Subcutaneous adipose tissue (tissue), 4 donors: ENCODE data around the gene TRMT6. TPM values are rescaled to one million over a fixed set of nuclear protein-coding genes. Genes with fewer than 3 reads are reported as not detected.

Experiments
- total RNA-seq, 4 donors: library from RNA; depleted of rRNA; stranded (reverse); fragments of >200 nt; gene quantifications; one replicate each; pipeline ENCODE4 v1.1.0, GENCODE V29; 2016
- TF ChIP-seq, protein P1 (sequence below): fragments of 450-650 bp; IDR thresholded peaks from one replicate; pipeline ENCODE4 v1.5.1; 2016; ENCODE audit warnings: low read depth, mild to moderate bottlenecking, control low read depth, antibody characterized with exemption, moderate library complexity

Gene TRMT6
- total RNA-seq, 4 donors from 2014 or later = 6.4 to 9.6 (median 8.1) TPM

- TF ChIP-seq, protein P1, sequence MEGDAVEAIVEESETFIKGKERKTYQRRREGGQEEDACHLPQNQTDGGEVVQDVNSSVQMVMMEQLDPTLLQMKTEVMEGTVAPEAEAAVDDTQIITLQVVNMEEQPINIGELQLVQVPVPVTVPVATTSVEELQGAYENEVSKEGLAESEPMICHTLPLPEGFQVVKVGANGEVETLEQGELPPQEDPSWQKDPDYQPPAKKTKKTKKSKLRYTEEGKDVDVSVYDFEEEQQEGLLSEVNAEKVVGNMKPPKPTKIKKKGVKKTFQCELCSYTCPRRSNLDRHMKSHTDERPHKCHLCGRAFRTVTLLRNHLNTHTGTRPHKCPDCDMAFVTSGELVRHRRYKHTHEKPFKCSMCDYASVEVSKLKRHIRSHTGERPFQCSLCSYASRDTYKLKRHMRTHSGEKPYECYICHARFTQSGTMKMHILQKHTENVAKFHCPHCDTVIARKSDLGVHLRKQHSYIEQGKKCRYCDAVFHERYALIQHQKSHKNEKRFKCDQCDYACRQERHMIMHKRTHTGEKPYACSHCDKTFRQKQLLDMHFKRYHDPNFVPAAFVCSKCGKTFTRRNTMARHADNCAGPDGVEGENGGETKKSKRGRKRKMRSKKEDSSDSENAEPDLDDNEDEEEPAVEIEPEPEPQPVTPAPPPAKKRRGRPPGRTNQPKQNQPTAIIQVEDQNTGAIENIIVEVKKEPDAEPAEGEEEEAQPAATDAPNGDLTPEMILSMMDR = no peak
Observed at GRCh38 chr20:5973172-5973571, 22.8 kb upstream of the TRMT6 start.

- TF ChIP-seq, protein P1 = no peak
Observed at GRCh38 chr20:5971203-5971602, 20.9 kb upstream of the TRMT6 start.

GRCh38 chr20:5970381-5970780 is 20.0 kb upstream of the TRMT6 start:
- TF ChIP-seq, protein P1 = no peak

GRCh38 chr20:5969940-5970339 is 19.6 kb upstream of the TRMT6 start:
- TF ChIP-seq, protein P1 = no peak

DNA sequence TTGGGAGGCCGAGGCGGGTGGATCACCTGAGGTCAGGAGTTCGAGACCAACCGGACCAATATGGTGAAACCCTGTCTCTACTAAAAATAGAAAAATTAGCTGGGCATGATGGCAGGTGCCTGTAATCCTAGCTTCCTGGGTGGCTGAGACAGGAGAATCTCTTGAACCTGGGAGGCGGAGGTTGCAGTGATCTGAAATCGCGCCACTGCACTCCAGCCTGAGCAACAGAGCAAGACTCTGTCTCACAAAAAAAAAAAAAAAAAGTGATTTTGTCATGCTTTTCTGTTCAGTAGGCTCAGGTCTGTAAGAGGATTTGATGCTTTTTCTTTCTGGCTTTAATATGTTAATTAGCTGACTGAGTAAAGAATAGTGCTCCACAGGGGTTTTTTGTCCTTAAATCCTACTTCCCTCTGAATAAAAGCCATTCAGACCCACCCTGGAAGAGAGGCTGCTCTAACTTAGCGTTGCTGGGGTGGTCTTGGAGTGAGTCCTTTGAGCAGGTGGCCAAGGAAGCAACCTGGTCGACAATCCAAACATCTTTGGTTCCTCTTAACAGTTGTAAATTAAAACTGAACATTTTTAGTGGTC is 19.1 kb upstream of the TRMT6 start:
- TF ChIP-seq, protein P1 = no peak

GRCh38 chr20:5968462-5968861 is 18.1 kb upstream of the TRMT6 start:
- TF ChIP-seq, protein P1 = no peak

- TF ChIP-seq, protein P1 = no peak
Observed at GRCh38 chr20:5967469-5967868, 17.1 kb upstream of the TRMT6 start.
